Measurements from ENCODE around the gene PSMB3. TPM values are rescaled to one million over a fixed set of nuclear protein-coding genes. Genes with fewer than 3 reads are reported as not detected.

Gene PSMB3
- total and polyA plus RNA-seq, 9 of the 15 experiments (the other 6 are each of a cell fraction or from before 2014, with no cell fraction given): 460 to 2,775 (median 574) TPM

GRCh38 chr17:38729886-38730525, 22.5 kb upstream of the PSMB3 start, which contains the start of gene CISD3:
CISD3 (plus strand) TSS chr17:38730341; CDS start chr17:38730359, 18 bp downstream.
- in situ Hi-C loops (cut with MboI): loop anchor here (5.0 kb wide), 1 partner anchor 53 kb away; no protein-coding TSS in a partner anchor
- TF ChIP-seq RBFOX2 (IDR thresholded peaks at IDR 0.05; ENCODE audit: low read depth, low read length) (peak; percentile 69), ZNF121 (CRISPR knock-in tag; conservative IDR thresholded peaks at IDR 0.05) (no peak), TARDBP (IDR thresholded peaks at IDR 0.05) (peak; percentile 68), HMGN3 (IDR thresholded peaks at IDR 0.05; ENCODE audit: borderline replicate concordance, extremely low read depth, insufficient read length, low read depth, low read length) (peak; percentile 94), PTTG1 (tag; IDR thresholded peaks at IDR 0.05; ENCODE audit: low read depth) (no peak), C11orf30 (IDR thresholded peaks at IDR 0.05; ENCODE audit: low read depth) (no peak), ZBTB7A (IDR thresholded peaks at IDR 0.05; ENCODE audit: borderline replicate concordance, control insufficient read depth, low read depth, low read length) (peak; percentile 96), GTF2F1 (IDR thresholded peaks at IDR 0.05; ENCODE audit: low read depth, low read length) (no peak), ZKSCAN3 (CRISPR knock-in tag; IDR thresholded peaks at IDR 0.05) (no peak), THAP12 (CRISPR knock-in tag; IDR thresholded peaks at IDR 0.05) (0 out of 2 replicates have a peak, but pooled peaks have one; percentile 59), BRF2 (IDR thresholded peaks at IDR 0.05; ENCODE audit: borderline replicate concordance, insufficient read depth, insufficient read length) (no peak), RAD21 (CRISPR knock-in tag; conservative IDR thresholded peaks at IDR 0.05 in 1 of 2, IDR thresholded peaks at IDR 0.05 in 1 of 2) (peak in 1 of 2 experiments; percentile 61; a peak in 2 of 4 replicates), ZFP36 (IDR thresholded peaks at IDR 0.05; ENCODE audit: low read depth, low read length, partially characterized antibody) (no peak), CTCF (IDR thresholded peaks at IDR 0.05 in 2 of 3, conservative IDR thresholded peaks at IDR 0.05 in 1 of 3; ENCODE audit: insufficient read depth in 2 of 3, low read depth in 1 of 3, low read length in 3 of 3) (peak in 2 of 3 experiments; percentile 67 to 80), PCBP2 (IDR thresholded peaks at IDR 0.05; ENCODE audit: low read depth, low read length, poor library complexity, severe bottlenecking) (no peak), ZC3H8 (IDR thresholded peaks at IDR 0.05) (no peak)

More at GRCh38 chr17:38729886-38730525, 22.5 kb upstream of the PSMB3 start, which contains the start of gene CISD3:
- DNase-seq (ENCODE audit: extremely low read depth in 1 of 4, low spot score in 3 of 4) (peak; percentile 93 to 95 (median 94)), FAIRE-seq (no peak), ATAC-seq (peak; percentile 90)
- H3K27me3 ChIP-seq (ENCODE audit: control insufficient read depth in 2 of 2, insufficient read depth in 2 of 2, low read length in 2 of 2): no peaks in the 10 kb centered on the region
- POLR2A ChIA-PET: interaction anchor here (0.5 to 2.4 kb wide), 4 partner anchors 12 to 175 kb away, joined by 3 to 13 read pairs (median 5); no protein-coding TSS in a partner anchor
- H3K9me3 ChIP-seq (replicated peaks; ENCODE audit: control insufficient read depth, insufficient read depth, low read depth, low read length): no peaks in the 10 kb centered on the region
- H3K9me1 ChIP-seq (ENCODE audit: control insufficient read depth, insufficient read depth, low read length): peaks cover 3% of the 10 kb centered on the region
- CTCF ChIA-PET (ENCODE audit: low intra/inter-chr PET ratio): interaction anchor here (0.9 to 1.7 kb wide), 2 partner anchors 28 to 53 kb away, joined by 3 read pairs; no protein-coding TSS in a partner anchor
- peaks cover 24% of the 10 kb centered on the region for H3K79me2 ChIP-seq (ENCODE audit: control insufficient read depth, insufficient read depth, low read length)
- H3K27ac ChIP-seq (ENCODE audit: extremely low read depth, low read depth, low read length): peak within 1 kb of the TSS; percentile 72
- WGBS (ENCODE audit: insufficient coverage, low coverage, missing lambda C conversion rate): 4% methylated on average over 25 of the region's 92 CpGs
- peaks cover 37% of the 10 kb centered on the region; the same call in 2 of the 3 replicates for H3K36me3 ChIP-seq (ENCODE audit: control insufficient read depth, insufficient read depth, low read length)
- H4K20me1 ChIP-seq (replicated peaks; ENCODE audit: control insufficient read depth, insufficient read depth, low read length): no peaks in the 10 kb centered on the region
- intact Hi-C loops (cut with micrococcal nuclease): loop anchor here (1.0 kb wide), 1 partner anchor 53 kb away; no protein-coding TSS in a partner anchor
- peak within 1 kb of the TSS; percentile 70 to 96 for H3K9ac ChIP-seq (ENCODE audit: insufficient read depth in 1 of 2, low read depth in 2 of 2, low read length in 2 of 2)
- H2AFZ ChIP-seq (ENCODE audit: low read depth, low read length): peak within 1 kb of the TSS; percentile 89
- H3K4me2 ChIP-seq (ENCODE audit: insufficient read depth, low read length): peak within 1 kb of the TSS; percentile 88
- peak within 1 kb of the TSS; percentile 55 for H3K4me3 ChIP-seq
- peaks cover 46 to 76% of the 10 kb centered on the region in 2 experiments for H3K4me1 ChIP-seq (replicated peaks in 1 of 2; ENCODE audit: control insufficient read depth in 2 of 2, insufficient read depth in 2 of 2, low read length in 2 of 2)
- BruUV-seq (replicated peaks): no TSS peak

Data from K562 (cell line).